Measurements from ENCODE around the gene CA9. TPM values are rescaled to one million over a fixed set of nuclear protein-coding genes. Genes with fewer than 3 reads are reported as not detected.

CA9 gene
- total and polyA plus RNA-seq, 2 experiments from 2014 or later = 1.1 TPM; not detected in 1

- no peak for TF ChIP-seq CREB1 (CRISPR knock-in tag; IDR thresholded peaks at IDR 0.05; ENCODE audit: low read depth)
- no peak for TF ChIP-seq JUNB (IDR thresholded peaks at IDR 0.05; ENCODE audit: unreplicated experiment)
- no peak for TF ChIP-seq ZNF331 (CRISPR knock-in tag; IDR thresholded peaks at IDR 0.05; ENCODE audit: low read depth)
- TF ChIP-seq, protein P1, sequence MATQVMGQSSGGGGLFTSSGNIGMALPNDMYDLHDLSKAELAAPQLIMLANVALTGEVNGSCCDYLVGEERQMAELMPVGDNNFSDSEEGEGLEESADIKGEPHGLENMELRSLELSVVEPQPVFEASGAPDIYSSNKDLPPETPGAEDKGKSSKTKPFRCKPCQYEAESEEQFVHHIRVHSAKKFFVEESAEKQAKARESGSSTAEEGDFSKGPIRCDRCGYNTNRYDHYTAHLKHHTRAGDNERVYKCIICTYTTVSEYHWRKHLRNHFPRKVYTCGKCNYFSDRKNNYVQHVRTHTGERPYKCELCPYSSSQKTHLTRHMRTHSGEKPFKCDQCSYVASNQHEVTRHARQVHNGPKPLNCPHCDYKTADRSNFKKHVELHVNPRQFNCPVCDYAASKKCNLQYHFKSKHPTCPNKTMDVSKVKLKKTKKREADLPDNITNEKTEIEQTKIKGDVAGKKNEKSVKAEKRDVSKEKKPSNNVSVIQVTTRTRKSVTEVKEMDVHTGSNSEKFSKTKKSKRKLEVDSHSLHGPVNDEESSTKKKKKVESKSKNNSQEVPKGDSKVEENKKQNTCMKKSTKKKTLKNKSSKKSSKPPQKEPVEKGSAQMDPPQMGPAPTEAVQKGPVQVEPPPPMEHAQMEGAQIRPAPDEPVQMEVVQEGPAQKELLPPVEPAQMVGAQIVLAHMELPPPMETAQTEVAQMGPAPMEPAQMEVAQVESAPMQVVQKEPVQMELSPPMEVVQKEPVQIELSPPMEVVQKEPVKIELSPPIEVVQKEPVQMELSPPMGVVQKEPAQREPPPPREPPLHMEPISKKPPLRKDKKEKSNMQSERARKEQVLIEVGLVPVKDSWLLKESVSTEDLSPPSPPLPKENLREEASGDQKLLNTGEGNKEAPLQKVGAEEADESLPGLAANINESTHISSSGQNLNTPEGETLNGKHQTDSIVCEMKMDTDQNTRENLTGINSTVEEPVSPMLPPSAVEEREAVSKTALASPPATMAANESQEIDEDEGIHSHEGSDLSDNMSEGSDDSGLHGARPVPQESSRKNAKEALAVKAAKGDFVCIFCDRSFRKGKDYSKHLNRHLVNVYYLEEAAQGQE (IDR thresholded peaks at IDR 0.05; ENCODE audit: unreplicated experiment) = no peak
- TF ChIP-seq EZH2 (IDR thresholded peaks at IDR 0.05; ENCODE audit: low read depth, unreplicated experiment) = no peak
- TF ChIP-seq ETS1 (IDR thresholded peaks at IDR 0.05) = no peak
- TF ChIP-seq POLR2AphosphoS5 (IDR thresholded peaks at IDR 0.05; ENCODE audit: low read depth) = no peak
- no peak for TF ChIP-seq NANOG (IDR thresholded peaks at IDR 0.05; ENCODE audit: borderline replicate concordance)
- TF ChIP-seq ZNF114 (CRISPR knock-in tag; IDR thresholded peaks at IDR 0.05) = no peak
- TF ChIP-seq STAT1 (IDR thresholded peaks at IDR 0.05; ENCODE audit: unreplicated experiment) = no peak
These were observed 8.3 kb upstream of the CA9 start (continued) for GRCh38 chr9:35665471-35665818.

DNA sequence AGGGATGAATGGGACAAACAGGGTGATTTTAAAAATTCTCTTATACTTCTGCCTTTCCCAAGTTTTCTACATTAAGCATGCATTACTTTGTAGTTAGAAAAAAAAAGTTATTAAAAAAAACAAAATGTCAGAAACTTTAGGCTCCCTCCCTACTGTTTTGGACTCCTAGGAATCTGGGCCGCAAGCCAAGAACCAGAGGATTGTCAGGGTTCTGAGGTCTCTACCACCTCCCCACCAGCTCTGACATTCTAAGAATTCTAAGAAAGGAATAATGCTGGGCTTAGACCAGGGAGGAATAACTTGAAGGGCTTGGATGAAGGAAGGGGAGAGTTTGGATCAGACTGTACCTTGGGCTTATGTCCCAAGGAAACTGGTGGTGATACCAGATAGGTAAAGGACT lies 7.7 kb upstream of the CA9 start:
- no peaks in the 10 kb centered on the region; the same call in 2 of the 3 replicates for H3K9me3 Mint-ChIP-seq
- H3K27ac ChIP-seq (ENCODE audit: low read depth) = no peak overlapping the region
- no peak overlapping the region for H3K27ac Mint-ChIP-seq
- peaks cover 12% of the 10 kb centered on the region for H3K9me2 ChIP-seq (ENCODE audit: insufficient read depth)
- H2AFZ ChIP-seq = no peak overlapping the region
- peaks cover 15% of the 10 kb centered on the region for H3K4me1 ChIP-seq (ENCODE audit: insufficient read depth)
- peaks cover 8% of the 10 kb centered on the region; the same call in 1 of the 2 replicates for H3K79me2 ChIP-seq (replicated peaks; ENCODE audit: insufficient read depth)
- H3K4me3 ChIP-seq = no peak overlapping the region
- no peak for ATAC-seq
- H3K36me3 Mint-ChIP-seq (ENCODE audit: low read depth) = peaks cover 22% of the 10 kb centered on the region
- peaks cover 11% of the 10 kb centered on the region for H3K27me3 Mint-ChIP-seq (ENCODE audit: insufficient read depth, low read depth, poor library complexity)
- no peak overlapping the region for H3K4me2 ChIP-seq
- peak overlapping the region; percentile 34; the same call in 1 of the 3 replicates for H3K4me3 Mint-ChIP-seq
- no peaks in the 10 kb centered on the region for H4K20me1 ChIP-seq (replicated peaks; ENCODE audit: insufficient read depth)
- H3K27me3 ChIP-seq (ENCODE audit: insufficient read depth) = no peaks in the 10 kb centered on the region
- H3F3A ChIP-seq (replicated peaks; ENCODE audit: low read depth) = 0 out of 2 replicates have a peak, but pooled peaks cover 13% of the 10 kb centered on the region
- H3K4me1 Mint-ChIP-seq = peaks cover 28% of the 10 kb centered on the region
- peaks cover 8% of the 10 kb centered on the region; the same call in 1 of the 2 replicates for H3K36me3 ChIP-seq (ENCODE audit: insufficient read depth)
- DNase-seq (ENCODE audit: low spot score) = no peak
- no peak for TF ChIP-seq EZH2phosphoT487 (IDR thresholded peaks at IDR 0.05; ENCODE audit: unreplicated experiment)
- TF ChIP-seq, protein P1 (IDR thresholded peaks at IDR 0.05; ENCODE audit: unreplicated experiment) = no peak
- no peak for TF ChIP-seq EZH2 (IDR thresholded peaks at IDR 0.05; ENCODE audit: low read depth, unreplicated experiment)
- TF ChIP-seq, protein P2, sequence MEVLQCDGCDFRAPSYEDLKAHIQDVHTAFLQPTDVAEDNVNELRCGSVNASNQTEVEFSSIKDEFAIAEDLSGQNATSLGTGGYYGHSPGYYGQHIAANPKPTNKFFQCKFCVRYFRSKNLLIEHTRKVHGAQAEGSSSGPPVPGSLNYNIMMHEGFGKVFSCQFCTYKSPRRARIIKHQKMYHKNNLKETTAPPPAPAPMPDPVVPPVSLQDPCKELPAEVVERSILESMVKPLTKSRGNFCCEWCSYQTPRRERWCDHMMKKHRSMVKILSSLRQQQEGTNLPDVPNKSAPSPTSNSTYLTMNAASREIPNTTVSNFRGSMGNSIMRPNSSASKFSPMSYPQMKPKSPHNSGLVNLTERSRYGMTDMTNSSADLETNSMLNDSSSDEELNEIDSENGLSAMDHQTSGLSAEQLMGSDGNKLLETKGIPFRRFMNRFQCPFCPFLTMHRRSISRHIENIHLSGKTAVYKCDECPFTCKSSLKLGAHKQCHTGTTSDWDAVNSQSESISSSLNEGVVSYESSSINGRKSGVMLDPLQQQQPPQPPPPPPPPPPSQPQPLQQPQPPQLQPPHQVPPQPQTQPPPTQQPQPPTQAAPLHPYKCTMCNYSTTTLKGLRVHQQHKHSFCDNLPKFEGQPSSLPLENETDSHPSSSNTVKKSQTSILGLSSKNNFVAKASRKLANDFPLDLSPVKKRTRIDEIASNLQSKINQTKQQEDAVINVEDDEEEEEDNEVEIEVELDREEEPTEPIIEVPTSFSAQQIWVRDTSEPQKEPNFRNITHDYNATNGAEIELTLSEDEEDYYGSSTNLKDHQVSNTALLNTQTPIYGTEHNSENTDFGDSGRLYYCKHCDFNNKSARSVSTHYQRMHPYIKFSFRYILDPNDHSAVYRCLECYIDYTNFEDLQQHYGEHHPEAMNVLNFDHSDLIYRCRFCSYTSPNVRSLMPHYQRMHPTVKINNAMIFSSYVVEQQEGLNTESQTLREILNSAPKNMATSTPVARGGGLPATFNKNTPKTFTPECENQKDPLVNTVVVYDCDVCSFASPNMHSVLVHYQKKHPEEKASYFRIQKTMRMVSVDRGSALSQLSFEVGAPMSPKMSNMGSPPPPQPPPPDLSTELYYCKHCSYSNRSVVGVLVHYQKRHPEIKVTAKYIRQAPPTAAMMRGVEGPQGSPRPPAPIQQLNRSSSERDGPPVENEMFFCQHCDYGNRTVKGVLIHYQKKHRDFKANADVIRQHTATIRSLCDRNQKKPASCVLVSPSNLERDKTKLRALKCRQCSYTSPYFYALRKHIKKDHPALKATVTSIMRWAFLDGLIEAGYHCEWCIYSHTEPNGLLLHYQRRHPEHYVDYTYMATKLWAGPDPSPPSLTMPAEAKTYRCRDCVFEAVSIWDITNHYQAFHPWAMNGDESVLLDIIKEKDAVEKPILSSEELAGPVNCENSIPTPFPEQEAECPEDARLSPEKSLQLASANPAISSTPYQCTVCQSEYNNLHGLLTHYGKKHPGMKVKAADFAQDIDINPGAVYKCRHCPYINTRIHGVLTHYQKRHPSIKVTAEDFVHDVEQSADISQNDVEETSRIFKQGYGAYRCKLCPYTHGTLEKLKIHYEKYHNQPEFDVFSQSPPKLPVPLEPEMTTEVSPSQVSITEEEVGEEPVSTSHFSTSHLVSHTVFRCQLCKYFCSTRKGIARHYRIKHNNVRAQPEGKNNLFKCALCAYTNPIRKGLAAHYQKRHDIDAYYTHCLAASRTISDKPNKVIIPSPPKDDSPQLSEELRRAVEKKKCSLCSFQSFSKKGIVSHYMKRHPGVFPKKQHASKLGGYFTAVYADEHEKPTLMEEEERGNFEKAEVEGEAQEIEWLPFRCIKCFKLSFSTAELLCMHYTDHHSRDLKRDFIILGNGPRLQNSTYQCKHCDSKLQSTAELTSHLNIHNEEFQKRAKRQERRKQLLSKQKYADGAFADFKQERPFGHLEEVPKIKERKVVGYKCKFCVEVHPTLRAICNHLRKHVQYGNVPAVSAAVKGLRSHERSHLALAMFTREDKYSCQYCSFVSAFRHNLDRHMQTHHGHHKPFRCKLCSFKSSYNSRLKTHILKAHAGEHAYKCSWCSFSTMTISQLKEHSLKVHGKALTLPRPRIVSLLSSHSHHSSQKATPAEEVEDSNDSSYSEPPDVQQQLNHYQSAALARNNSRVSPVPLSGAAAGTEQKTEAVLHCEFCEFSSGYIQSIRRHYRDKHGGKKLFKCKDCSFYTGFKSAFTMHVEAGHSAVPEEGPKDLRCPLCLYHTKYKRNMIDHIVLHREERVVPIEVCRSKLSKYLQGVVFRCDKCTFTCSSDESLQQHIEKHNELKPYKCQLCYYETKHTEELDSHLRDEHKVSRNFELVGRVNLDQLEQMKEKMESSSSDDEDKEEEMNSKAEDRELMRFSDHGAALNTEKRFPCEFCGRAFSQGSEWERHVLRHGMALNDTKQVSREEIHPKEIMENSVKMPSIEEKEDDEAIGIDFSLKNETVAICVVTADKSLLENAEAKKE (CRISPR knock-in tag; IDR thresholded peaks at IDR 0.05) = no peak
